SK-N-SH treated with all-trans-retinoic acid at 6 μM for 48 hours (cell line): Measurements from ENCODE around the gene ADPRH.

Experiments used
- ATAC-seq: fragments of 200-7000 bp; cut with Tn5 transposase; 3 replicates; pipeline ENCODE4 v1.9.1; 2020; ENCODE audit warnings: mild to moderate bottlenecking, moderate library complexity
- ARNTL ChIP-seq: fragments of 450-650 bp; formaldehyde crosslinking; IDR thresholded peaks from 2 replicates; pipeline ENCODE4 v1.5.0; 2020; ENCODE audit warnings: low read depth, mild to moderate bottlenecking, moderate library complexity, borderline replicate concordance
- BACH2 ChIP-seq: fragments of 250-450 bp; sonication (Bioruptor Pico); IDR thresholded peaks from 2 replicates; pipeline ENCODE4 v1.9.0; 2021; ENCODE audit warnings: mild to moderate bottlenecking, borderline replicate concordance
- CREB5 ChIP-seq: fragments of 250-450 bp; sonication (Bioruptor Pico); IDR thresholded peaks from 2 replicates; pipeline ENCODE4 v1.5.1; 2020; ENCODE audit warnings: low read depth, mild to moderate bottlenecking, moderate library complexity
- CSDC2 ChIP-seq: fragments of 250-450 bp; sonication (Bioruptor Pico); IDR thresholded peaks from 2 replicates; pipeline ENCODE4 v1.5.0; 2020; ENCODE audit warnings: mild to moderate bottlenecking, moderate library complexity
- ESRRG ChIP-seq: fragments of 250-450 bp; sonication (Bioruptor Pico); IDR thresholded peaks from 2 replicates; pipeline ENCODE4 v1.6.1; 2021; ENCODE audit warnings: mild to moderate bottlenecking
- GLIS3 ChIP-seq: fragments of 250-450 bp; sonication (Bioruptor Pico); IDR thresholded peaks from 2 replicates; pipeline ENCODE4 v1.5.0; 2020; ENCODE audit warnings: mild to moderate bottlenecking, moderate library complexity
- ISL1 ChIP-seq: fragments of 250-450 bp; sonication (Bioruptor Pico); IDR thresholded peaks from 2 replicates; pipeline ENCODE4 v2.1.2; 2022; ENCODE audit warnings: mild to moderate bottlenecking, moderate library complexity
- OSR1 ChIP-seq: fragments of 250-450 bp; sonication (Bioruptor Pico); IDR thresholded peaks from 2 replicates; pipeline ENCODE4 v1.8.0; 2022; ENCODE audit warnings: moderate library complexity, mild to moderate bottlenecking, inconsistent platforms
- PATZ1 ChIP-seq: fragments of 250-450 bp; sonication (Bioruptor Pico); IDR thresholded peaks from 2 replicates; pipeline ENCODE4 v1.8.0; 2020; ENCODE audit warnings: mild to moderate bottlenecking, moderate library complexity, borderline replicate concordance
- POU6F1 ChIP-seq: fragments of 250-450 bp; sonication (Bioruptor Pico); IDR thresholded peaks from 2 replicates; pipeline ENCODE4 v1.8.0; 2021; ENCODE audit warnings: low read depth, mild to moderate bottlenecking, moderate library complexity, borderline replicate concordance
- PPARA ChIP-seq: fragments of 250-450 bp; sonication (Bioruptor Pico); IDR thresholded peaks from 2 replicates; pipeline ENCODE4 v1.5.0; 2020; ENCODE audit warnings: mild to moderate bottlenecking, borderline replicate concordance
- SNAI2 ChIP-seq: fragments of 250-450 bp; sonication (Bioruptor Pico); IDR thresholded peaks from 2 replicates; pipeline ENCODE4 v1.5.0; 2020; ENCODE audit warnings: mild to moderate bottlenecking, moderate library complexity
- TCF4 ChIP-seq: fragments of 250-450 bp; sonication (Bioruptor Pico); IDR thresholded peaks from 2 replicates; pipeline ENCODE4 v1.8.0; 2021; ENCODE audit warnings: mild to moderate bottlenecking, moderate library complexity, borderline replicate concordance
- TOX ChIP-seq: fragments of 250-450 bp; sonication (Bioruptor Pico); IDR thresholded peaks from 2 replicates; pipeline ENCODE4 v1.8.0; 2021; ENCODE audit warnings: mild to moderate bottlenecking, moderate library complexity, borderline replicate concordance
- TSHZ2 ChIP-seq: fragments of 250-450 bp; sonication (Bioruptor Pico); IDR thresholded peaks from 2 replicates; pipeline ENCODE4 v1.5.0; 2020; ENCODE audit warnings: mild to moderate bottlenecking, moderate library complexity
- ZC3H10 ChIP-seq: fragments of 250-450 bp; sonication (Bioruptor Pico); IDR thresholded peaks from 2 replicates; pipeline ENCODE4 v1.5.1; 2021; ENCODE audit warnings: mild to moderate bottlenecking, moderate library complexity
- ZFP3 ChIP-seq: fragments of 250-450 bp; sonication (Bioruptor Pico); IDR thresholded peaks from 2 replicates; pipeline ENCODE4 v1.5.0; 2020; ENCODE audit warnings: mild to moderate bottlenecking, moderate library complexity
- ZFP30 ChIP-seq: fragments of 450-650 bp; formaldehyde crosslinking; IDR thresholded peaks from 2 replicates; pipeline ENCODE4 v1.5.0; 2022; ENCODE audit warnings: mild to moderate bottlenecking, moderate library complexity
- ZNF565 ChIP-seq: fragments of 450-650 bp; formaldehyde crosslinking; conservative IDR thresholded peaks from 2 replicates; pipeline ENCODE4 v1.5.0; 2020; ENCODE audit warnings: low read depth, mild to moderate bottlenecking, moderate library complexity
- ZNF70 ChIP-seq: fragments of 450-650 bp; formaldehyde crosslinking; IDR thresholded peaks from 2 replicates; pipeline ENCODE4 v1.5.0; 2020; ENCODE audit warnings: mild to moderate bottlenecking, moderate library complexity
- ZNF8 ChIP-seq: fragments of 450-650 bp; formaldehyde crosslinking; IDR thresholded peaks from 2 replicates; pipeline ENCODE4 v1.5.0; 2020; ENCODE audit warnings: mild to moderate bottlenecking, moderate library complexity

ADPRH gene

GRCh38 chr3:119571230-119571629 is 8.1 kb upstream of the ADPRH start:
- no peak for ATAC-seq
- TF ChIP-seq TSHZ2 (CRISPR knock-in tag): no peak
- no peak for TF ChIP-seq ISL1
- TF ChIP-seq ZC3H10: no peak
- no peak for TF ChIP-seq SNAI2 (CRISPR knock-in tag)
- no peak for TF ChIP-seq CREB5
- no peak for TF ChIP-seq ZNF565 (CRISPR knock-in tag)
- TF ChIP-seq ZFP30 (CRISPR knock-in tag): no peak
- no peak for TF ChIP-seq POU6F1 (CRISPR knock-in tag)
- no peak for TF ChIP-seq BACH2

- TF ChIP-seq TOX (CRISPR knock-in tag) (no peak), ZFP3 (CRISPR knock-in tag) (no peak), ZNF70 (CRISPR knock-in tag) (no peak), ISL1 (no peak)
Measured at GRCh38 chr3:119571688-119572087, 7.6 kb upstream of the ADPRH start.

GRCh38 chr3:119575507-119575906 is 3.8 kb upstream of the ADPRH start:
- TF ChIP-seq GLIS3: no peak
- TF ChIP-seq ZFP30 (CRISPR knock-in tag): no peak
- no peak for ATAC-seq

More at GRCh38 chr3:119571688-119572087, 7.6 kb upstream of the ADPRH start:
- no peak for ATAC-seq

- ATAC-seq: no peak
- TF ChIP-seq CSDC2 (no peak), ESRRG (no peak), PATZ1 (no peak), ZNF565 (CRISPR knock-in tag) (no peak), CREB5 (no peak), TOX (CRISPR knock-in tag) (no peak), ZNF70 (CRISPR knock-in tag) (no peak), ARNTL (CRISPR knock-in tag) (no peak), GLIS3 (no peak), PPARA (no peak), ZNF8 (CRISPR knock-in tag) (no peak), OSR1 (CRISPR knock-in tag) (no peak), ZC3H10 (no peak), TCF4 (CRISPR knock-in tag) (no peak), BACH2 (no peak), POU6F1 (CRISPR knock-in tag) (no peak)
Measured at GRCh38 chr3:119580067-119580760, 922 bp downstream of the ADPRH start.
